CD4-positive, alpha-beta T cell treated with Interleukin-4 for 1 hour (primary cell): ENCODE results near the gene JARID2.
A peak's percentile ranks its signal among the peaks of the same experiment; 100 is the strongest.
"Not testable (repeated sequence)": the region's sequence is repeated elsewhere in the genome, so short reads cannot be mapped to it uniquely, and the experiment has no call there.

Source experiments
- DNase-seq, 2 donors: peaks; one replicate each; pipeline ENCODE4 v3.0.0-alpha.2; 2020 to 2022

The JARID2 gene

GRCh38 chr6:15265787-15266186, 19.9 kb downstream of the JARID2 start:
- DNase-seq = no peak

- DNase-seq = no peak
Observed at GRCh38 chr6:15266423-15266996, 20.6 kb downstream of the JARID2 start.

- DNase-seq = no peak
Observed at GRCh38 chr6:15267221-15267620, 21.4 kb downstream of the JARID2 start.

- no peak for DNase-seq
Observed at GRCh38 chr6:15268137-15268908, 22.5 kb downstream of the JARID2 start.

DNA sequence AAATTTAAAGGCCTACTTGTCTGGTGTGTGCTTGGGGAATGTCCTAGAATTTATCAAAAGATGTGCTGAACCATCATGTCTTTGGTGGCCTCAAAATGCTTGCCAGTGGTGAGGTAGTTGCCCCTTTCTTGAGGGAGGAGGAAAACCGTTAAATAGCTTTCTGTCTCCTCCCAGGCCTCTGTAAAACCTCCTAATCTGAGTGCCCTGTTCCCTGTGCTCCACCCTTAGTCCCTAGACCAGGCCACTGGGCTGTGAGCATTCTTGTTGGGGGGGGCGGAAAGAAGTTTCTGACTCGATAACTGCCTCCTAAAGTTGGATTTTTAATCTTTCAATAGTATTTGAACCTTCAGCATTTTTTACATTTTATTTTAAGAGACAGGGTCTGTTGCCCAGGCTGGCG, 23.1 kb downstream of the JARID2 start:
- DNase-seq = no peak

DNA sequence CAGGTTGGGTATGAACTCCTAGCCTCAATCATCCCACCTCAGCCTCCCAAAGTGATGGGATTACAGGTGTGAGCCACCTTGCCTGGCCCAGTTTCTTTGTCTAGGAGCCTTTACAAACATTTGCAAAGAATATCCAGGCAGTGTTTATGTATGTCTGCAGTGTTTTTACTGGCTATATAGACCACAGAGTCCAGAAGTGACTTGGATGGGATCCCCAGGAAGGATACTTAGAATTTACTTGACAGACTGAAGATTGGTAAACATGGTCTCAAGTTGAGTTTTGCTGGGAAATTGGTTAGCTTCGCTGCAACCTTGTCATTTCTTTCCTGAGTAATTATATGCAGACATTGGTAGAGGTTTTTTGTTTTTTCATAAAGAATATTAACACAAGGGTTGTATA, 23.8 kb downstream of the JARID2 start:
- DNase-seq = no peak

DNA sequence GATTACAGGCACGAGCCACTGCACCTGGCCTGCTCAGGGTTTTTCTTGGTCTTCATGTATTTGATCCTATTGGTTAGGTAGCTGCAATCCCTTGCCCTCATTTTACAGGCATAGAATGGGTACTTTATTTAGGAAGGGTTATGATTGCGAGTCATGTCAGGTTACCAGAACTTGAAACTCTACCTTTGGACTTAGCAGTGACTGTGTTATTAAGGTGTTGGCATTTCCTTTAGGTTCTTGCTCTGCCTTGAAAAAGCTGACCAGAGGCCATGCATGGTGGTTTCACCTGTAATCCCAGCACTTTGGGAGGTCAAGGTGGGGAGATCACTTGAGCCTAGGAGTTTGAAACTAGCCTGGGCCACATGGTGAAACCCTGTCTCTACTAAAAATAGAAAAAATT, 24.5 kb downstream of the JARID2 start:
- DNase-seq = no peak

GRCh38 chr6:15272562-15272961, 26.7 kb downstream of the JARID2 start:
- no peak for DNase-seq

GRCh38 chr6:15274692-15275387, 29.0 kb downstream of the JARID2 start:
- no peak for DNase-seq

DNA sequence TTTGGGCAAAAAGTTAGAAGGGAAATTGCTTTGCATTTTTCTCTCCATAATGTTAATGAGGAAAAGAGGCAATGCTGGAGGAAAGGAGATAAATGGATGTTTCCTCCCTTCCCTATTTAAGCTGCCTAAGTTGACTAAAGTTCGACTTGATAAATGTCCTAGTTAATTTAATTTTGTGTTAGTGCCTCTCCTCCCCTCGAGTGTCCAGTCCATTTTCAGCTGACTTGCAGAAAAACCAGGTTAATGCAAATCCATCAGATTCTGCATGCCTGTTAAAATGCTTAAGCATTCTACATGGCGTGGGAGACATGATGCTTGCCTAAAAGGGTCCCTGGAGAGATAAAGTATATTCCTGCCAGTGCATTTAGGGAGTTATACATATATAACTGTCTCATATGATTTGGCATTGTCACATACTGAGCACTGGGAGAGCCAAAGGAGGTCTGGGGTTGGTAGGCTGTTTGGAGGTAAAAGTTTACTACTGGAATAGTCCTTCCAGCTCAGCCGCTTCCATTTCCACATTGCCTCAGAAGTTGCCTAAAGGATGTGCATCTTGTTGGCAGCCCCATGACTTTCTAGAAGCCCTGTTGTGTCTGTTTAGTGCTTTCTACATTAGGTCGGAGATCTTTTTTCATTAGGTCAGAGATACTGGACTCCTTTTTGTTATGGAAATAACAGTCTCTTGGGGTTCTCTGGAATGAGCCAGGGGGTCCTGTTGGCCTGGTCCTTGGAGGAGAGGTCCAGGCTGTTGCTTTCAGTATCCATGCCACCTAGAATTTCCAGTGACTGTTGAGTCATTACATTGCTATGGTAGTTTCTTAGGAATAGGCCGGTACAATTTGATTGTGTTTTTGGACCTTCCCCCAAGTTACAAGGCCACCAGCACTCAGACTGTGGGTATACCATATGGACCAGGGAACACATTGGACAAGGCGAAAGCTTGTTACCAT, 30.4 kb downstream of the JARID2 start:
- no peak for DNase-seq

DNA sequence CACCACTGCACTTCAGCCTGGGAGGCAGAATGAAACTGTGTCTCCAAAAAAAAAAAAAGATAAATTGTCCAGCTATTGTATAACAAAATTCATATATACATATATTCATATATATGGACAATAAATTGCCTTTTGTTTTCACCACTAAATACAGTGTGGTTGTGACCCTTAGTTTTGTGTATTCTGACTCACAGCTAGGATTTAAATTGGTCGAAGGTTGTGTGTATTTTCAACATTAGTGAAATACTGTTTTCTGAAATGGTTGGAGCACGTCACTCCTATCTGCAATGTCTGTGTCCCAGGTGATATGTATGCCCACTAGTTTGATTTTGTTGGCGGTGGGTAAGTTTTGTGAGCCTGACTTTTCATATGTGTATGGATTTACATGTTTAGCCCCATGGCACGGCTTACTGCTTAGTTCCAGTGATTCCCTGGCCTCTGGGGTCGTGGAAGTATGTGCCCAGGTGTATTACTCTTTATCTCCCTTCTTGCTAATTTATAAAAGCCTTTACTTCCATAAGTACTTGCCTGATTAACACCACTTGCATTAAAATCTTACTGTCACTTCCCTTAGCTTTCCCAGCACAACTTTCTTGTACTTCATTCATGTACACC, 33.3 kb downstream of the JARID2 start:
- no peak for DNase-seq

DNA sequence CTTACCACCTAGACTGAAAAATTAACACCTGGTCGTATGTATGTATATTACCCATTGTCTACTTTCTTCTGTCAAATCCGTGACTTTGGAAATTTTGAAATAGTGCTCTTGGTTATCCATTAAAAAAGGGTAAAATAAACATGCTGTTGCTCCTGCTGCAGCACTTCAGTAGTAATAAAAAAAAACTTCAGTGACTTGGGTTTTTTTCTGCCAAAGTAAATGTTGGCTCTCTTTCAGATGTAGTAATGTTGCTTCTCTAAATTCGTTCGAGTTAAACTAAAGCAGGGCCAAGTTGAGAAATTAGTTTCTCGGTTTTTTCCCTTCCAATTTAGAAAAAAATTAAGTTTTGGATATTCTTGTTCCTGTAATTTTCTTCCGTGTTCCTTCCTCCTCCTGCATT, 34.2 kb downstream of the JARID2 start:
- DNase-seq = no peak

DNA sequence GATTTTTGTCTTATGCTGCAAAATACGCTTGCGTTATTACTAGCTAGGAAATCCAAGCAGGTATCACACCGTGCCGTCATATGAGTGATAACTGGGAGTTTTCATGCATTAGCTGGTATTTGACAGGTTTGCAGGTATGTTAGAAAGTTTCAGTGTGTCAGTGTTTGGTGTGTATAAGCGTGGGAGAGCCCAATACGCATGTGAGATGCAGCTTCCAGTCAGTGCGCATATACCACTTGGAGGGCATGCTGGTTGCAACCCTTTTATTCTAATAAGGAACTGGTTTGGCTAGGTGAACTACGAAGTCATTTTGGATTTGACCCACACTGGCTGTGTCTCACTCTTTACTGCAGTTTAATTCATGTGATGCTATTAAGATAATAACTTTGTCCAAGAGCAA, 35.1 kb downstream of the JARID2 start:
- DNase-seq = no peak

- DNase-seq = no peak
Observed at GRCh38 chr6:15282334-15282733, 36.5 kb downstream of the JARID2 start.

DNA sequence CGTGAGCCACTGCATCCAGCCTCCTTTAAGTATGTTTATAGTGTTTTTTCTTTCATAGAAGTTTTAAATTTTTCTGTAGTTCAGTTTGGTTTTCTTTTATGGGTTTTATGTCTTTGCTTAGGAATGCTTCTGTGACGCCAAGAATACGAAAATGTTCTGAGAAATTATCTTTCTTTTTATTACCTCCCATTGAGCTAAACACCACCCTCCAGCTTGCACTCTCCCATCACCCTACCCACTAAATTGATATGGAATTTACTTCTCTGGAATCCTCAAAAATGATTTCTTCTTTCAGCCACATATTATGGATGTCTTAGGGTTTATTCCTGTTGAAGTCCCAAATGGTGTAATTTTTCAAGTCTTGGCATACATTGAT, 38.1 kb downstream of the JARID2 start:
- DNase-seq = no peak

DNA sequence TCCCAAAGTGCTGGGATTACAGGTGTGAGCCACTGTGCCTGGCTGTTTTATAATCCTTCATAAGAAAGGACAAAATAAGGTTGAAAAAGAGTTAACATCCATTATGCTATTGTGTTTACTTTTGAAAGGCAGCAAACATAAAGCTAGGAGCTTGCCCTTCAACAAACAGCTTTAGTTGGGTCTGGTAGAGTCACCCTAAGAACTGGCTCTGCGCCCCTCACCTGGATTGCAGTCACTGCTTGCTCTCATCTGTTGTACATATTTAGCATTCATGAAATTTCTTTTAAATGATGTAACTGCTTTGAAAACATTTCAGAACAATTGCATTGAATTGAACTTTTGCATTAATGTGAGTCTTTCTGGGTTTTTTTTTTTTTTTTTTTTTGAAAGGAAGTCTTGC, 38.9 kb downstream of the JARID2 start:
- no peak for DNase-seq

DNA sequence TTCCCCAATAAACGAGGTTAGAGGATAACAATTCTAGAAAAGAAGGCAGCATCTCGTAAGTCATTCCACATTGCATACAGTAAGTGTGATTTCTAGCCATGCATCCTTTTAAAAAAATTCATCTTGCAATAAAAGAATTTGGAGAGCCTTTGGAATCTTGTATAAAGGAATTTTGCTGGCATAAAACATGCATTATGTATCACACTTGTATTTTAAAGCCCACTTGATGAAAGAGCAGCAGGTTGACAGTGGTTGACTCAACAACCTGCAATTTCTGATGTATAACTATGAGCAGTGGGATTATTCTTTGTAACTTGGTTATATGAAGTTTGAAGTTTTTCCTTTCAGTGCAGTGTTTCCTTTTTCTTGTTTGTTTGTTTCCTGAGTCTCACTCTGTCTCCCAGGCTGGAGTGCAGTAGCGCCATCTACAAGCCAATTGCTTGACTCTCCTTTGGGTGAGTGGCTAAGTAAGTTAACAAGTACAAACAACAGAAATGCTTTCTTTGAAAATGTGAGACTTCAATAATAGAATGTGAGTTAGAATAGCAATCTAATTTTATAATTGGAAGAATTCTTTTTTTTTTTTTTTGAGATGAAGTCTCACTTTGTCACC, 39.9 kb downstream of the JARID2 start:
- peak in 1 of 2 donors; percentile 27 for DNase-seq

- DNase-seq = peak in 1 of 2 donors; percentile 40
Observed at GRCh38 chr6:15287670-15288375, 42.0 kb downstream of the JARID2 start.

- DNase-seq = no peak
Observed at GRCh38 chr6:15288856-15289255, 43.0 kb downstream of the JARID2 start.

DNA sequence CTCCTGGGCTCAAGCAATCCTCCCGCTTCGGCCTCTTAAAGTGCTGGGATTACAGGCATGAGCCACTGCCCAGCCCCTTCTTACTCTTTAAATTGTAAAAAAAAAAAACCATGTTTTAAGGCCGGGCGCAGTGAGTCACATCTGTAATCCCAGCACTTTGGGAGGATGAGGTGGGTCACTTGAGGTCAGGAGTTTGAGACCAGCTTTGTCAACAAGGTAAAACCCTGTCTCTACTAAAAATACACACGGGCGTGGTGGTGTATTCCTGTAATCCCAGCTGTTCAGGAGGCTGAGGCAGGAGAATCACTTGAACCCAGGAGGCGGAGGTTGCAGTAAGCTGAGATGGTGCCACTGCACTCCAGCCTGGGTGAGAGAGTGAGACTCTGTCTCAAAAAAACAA, 43.6 kb downstream of the JARID2 start:
- not testable (repeated sequence) for DNase-seq

DNA sequence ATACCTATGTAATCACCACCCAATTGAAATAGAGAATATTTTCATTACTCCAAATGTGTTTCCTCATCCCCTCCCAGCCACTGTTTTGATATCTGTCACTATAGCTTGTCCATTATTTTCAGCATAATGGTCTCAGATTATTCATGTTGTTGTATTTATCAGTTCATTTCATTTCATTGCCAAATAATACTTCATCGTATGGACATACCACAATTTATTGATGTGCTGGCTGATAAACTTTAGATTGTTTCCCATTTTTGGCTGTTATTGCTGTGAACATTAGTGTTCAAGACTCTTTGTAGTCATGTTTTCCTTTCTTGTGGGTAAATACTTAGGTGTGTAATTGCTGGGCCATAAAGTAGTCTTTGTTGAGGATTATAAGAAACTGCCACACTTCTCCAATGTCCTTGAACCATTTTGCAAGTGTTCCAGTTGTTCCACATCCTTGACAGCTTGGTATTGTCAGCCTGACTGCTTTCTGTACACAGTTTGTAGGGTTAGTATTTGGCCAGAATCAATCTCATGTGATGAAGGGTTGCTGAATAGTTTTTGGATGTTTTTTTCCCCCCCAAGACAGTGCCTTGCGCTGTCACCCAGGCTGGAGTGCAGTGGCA, 44.3 kb downstream of the JARID2 start:
- no peak for DNase-seq
